Astrocyte (in vitro differentiated cells and primary cell): ENCODE data around the gene CAPN5. TPM values are rescaled to one million over a fixed set of nuclear protein-coding genes. Genes with fewer than 3 reads are reported as not detected.

Experiments used
- DNase-seq: peaks from one replicate; pipeline ENCODE4 v3.0.0-alpha.2; 2010; ENCODE audit warnings: low read depth
- FAIRE-seq: peaks from 2 replicates; lab custom pipeline; 2011; peaks lifted over from hg19 to GRCh38; lab: Jason Lieb, UNC
- H2AFZ ChIP-seq: 2 replicates; pipeline ENCODE4 v1.6.0; 2012; ENCODE audit warnings: low read depth, low read length, inconsistent platforms
- H3K27ac ChIP-seq: 2 replicates; pipeline ENCODE4 v1.5.1; 2011; ENCODE audit warnings: low read depth, low read length, inconsistent platforms
- H3K27me3 ChIP-seq: 2 replicates; pipeline ENCODE4 v1.6.0; 2011; ENCODE audit warnings: low read length, inconsistent platforms; ENCODE audit not compliant: insufficient read depth
- H3K36me3 ChIP-seq: 2 replicates; pipeline ENCODE4 v1.5.1; 2011; ENCODE audit warnings: low read length, inconsistent platforms; ENCODE audit not compliant: insufficient read depth
- H3K4me1 ChIP-seq: 2 replicates; pipeline ENCODE4 v1.5.1; 2011; ENCODE audit warnings: low read length, inconsistent platforms; ENCODE audit not compliant: insufficient read depth
- H3K4me2 ChIP-seq: 2 replicates; pipeline ENCODE4 v1.6.0; 2012; ENCODE audit warnings: low read length, inconsistent platforms
- H3K4me3 ChIP-seq: 2 replicates; pipeline ENCODE4 v1.5.1; 2011; ENCODE audit warnings: low read depth, mild to moderate bottlenecking, low read length, inconsistent platforms; ENCODE audit not compliant: insufficient read depth
- H3K79me2 ChIP-seq: 2 replicates; pipeline ENCODE4 v1.6.0; 2012; ENCODE audit warnings: mild to moderate bottlenecking, low read length, inconsistent platforms; ENCODE audit not compliant: insufficient read depth
- H3K9ac ChIP-seq: 2 replicates; pipeline ENCODE4 v1.6.0; 2012; ENCODE audit warnings: mild to moderate bottlenecking, low read length, inconsistent platforms
- H3K9me3 ChIP-seq: 2 replicates; pipeline ENCODE4 v1.5.1; 2012; ENCODE audit warnings: low read depth, mild to moderate bottlenecking, low read length, inconsistent platforms; ENCODE audit not compliant: insufficient read depth
- H4K20me1 ChIP-seq: 2 replicates; pipeline ENCODE4 v1.6.0; 2012; ENCODE audit warnings: low read length, inconsistent platforms; ENCODE audit not compliant: insufficient read depth
- H3K27ac Mint-ChIP-seq: one replicate; pipeline ENCODE4 v1.8.0; 2021; ENCODE audit warnings: mild to moderate bottlenecking, mixed read lengths; ENCODE audit not compliant: unreplicated experiment
- H3K27me3 Mint-ChIP-seq: one replicate; pipeline ENCODE4 v1.8.0; 2021; ENCODE audit warnings: low read depth, mixed read lengths; ENCODE audit not compliant: unreplicated experiment
- H3K36me3 Mint-ChIP-seq: one replicate; pipeline ENCODE4 v1.8.0; 2021; ENCODE audit warnings: low read depth, mixed read lengths; ENCODE audit not compliant: unreplicated experiment
- H3K4me1 Mint-ChIP-seq: one replicate; pipeline ENCODE4 v1.8.0; 2021; ENCODE audit warnings: low read depth, mixed read lengths; ENCODE audit not compliant: unreplicated experiment
- H3K4me3 Mint-ChIP-seq: one replicate; pipeline ENCODE4 v1.8.0; 2021; ENCODE audit warnings: mild to moderate bottlenecking, moderate library complexity, mixed read lengths; ENCODE audit not compliant: unreplicated experiment
- H3K9me3 Mint-ChIP-seq: one replicate; pipeline ENCODE4 v1.8.0; 2021; ENCODE audit warnings: mild to moderate bottlenecking, mixed read lengths; ENCODE audit not compliant: unreplicated experiment
- EZH2 ChIP-seq: IDR thresholded peaks from 2 replicates; pipeline ENCODE4 v1.6.1; 2012; ENCODE audit warnings: mild to moderate bottlenecking, low read length, inconsistent platforms; ENCODE audit not compliant: insufficient read depth
- total RNA-seq: library from RNA; stranded (reverse); gene quantifications from 2 replicates; pipeline ENCODE4 v1.2.1, GENCODE V29; 2021
- TF ChIP-seq, protein P1 (sequence below): IDR thresholded peaks from 2 replicates; pipeline ENCODE4 v1.5.1; 2011; ENCODE audit warnings: low read depth, mild to moderate bottlenecking, inconsistent platforms, low read length, moderate library complexity; ENCODE audit not compliant: insufficient read depth

CAPN5 gene
- total RNA-seq, 1 donor from 2014 or later = 17.4 TPM

DNA sequence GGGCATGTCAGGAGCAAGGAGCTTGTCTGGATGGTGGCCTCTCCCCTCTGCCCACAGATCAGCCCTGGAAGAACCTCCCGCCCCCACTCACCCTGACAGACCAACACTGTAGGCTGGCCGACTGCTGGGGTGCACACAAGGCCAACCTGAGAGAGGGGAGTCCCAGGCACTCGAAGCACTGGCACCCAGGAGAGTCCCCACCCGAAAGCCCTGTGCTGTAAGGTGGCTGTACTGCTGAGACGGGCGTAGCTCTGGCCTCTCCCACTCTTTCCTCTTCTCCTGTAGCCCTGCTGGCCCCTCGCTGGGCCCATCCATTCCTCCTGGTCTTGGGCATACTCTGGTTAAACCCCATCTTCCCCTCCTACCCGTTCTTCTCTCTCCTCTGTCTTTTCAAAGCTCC lies 101.0 kb downstream of the CAPN5 start:
- no peaks in the 10 kb centered on the region for H4K20me1 ChIP-seq
- H3K4me1 ChIP-seq = no peaks in the 10 kb centered on the region
- Mint-ChIP-seq H3K27me3 (peaks cover 37% of the 10 kb centered on the region), H3K36me3 (no peaks in the 10 kb centered on the region), H3K4me3 (no peak overlapping the region), H3K9me3 (no peaks in the 10 kb centered on the region), H3K27ac (no peak overlapping the region), H3K4me1 (peaks cover 8% of the 10 kb centered on the region)
- DNase-seq (no peak), FAIRE-seq (no peak)
- H3K79me2 ChIP-seq = no peaks in the 10 kb centered on the region
- no peak overlapping the region for H2AFZ ChIP-seq
- H3K4me3 ChIP-seq = no peak overlapping the region
- H3K4me2 ChIP-seq = no peak overlapping the region
- H3K9ac ChIP-seq = no peak overlapping the region
- H3K27me3 ChIP-seq = peaks cover 4% of the 10 kb centered on the region
- H3K9me3 ChIP-seq = no peaks in the 10 kb centered on the region
- no peak overlapping the region for H3K27ac ChIP-seq
- TF ChIP-seq, protein P1, sequence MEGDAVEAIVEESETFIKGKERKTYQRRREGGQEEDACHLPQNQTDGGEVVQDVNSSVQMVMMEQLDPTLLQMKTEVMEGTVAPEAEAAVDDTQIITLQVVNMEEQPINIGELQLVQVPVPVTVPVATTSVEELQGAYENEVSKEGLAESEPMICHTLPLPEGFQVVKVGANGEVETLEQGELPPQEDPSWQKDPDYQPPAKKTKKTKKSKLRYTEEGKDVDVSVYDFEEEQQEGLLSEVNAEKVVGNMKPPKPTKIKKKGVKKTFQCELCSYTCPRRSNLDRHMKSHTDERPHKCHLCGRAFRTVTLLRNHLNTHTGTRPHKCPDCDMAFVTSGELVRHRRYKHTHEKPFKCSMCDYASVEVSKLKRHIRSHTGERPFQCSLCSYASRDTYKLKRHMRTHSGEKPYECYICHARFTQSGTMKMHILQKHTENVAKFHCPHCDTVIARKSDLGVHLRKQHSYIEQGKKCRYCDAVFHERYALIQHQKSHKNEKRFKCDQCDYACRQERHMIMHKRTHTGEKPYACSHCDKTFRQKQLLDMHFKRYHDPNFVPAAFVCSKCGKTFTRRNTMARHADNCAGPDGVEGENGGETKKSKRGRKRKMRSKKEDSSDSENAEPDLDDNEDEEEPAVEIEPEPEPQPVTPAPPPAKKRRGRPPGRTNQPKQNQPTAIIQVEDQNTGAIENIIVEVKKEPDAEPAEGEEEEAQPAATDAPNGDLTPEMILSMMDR = no peak
- no peak for TF ChIP-seq EZH2
- H3K36me3 ChIP-seq = no peaks in the 10 kb centered on the region

DNA sequence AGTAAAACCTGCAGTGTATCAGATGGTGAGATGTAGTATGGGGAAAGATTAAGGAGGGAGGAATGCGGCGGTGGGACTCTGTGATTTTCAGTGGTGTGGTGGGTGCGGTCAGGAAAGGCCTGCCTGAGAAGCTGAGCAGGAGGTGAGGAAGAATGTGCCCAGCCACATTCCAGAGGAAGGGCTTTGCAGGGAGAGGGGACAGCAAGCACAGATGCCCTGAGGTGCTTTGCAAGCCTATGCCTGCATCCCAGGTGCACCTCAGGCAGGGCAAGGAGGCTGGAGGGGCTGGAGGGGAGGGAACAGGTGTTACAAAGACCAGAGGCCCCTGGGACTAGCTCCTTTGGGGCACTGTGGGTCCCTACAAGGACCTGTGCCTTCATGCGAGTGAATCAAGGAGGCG lies 103.3 kb downstream of the CAPN5 start:
- FAIRE-seq = no peak
- H3K4me3 ChIP-seq = no peak overlapping the region
- no peaks in the 10 kb centered on the region for H4K20me1 ChIP-seq
- no peaks in the 10 kb centered on the region for H3K4me1 ChIP-seq
- no peak overlapping the region for H3K27ac ChIP-seq
- Mint-ChIP-seq H3K27ac (no peak overlapping the region), H3K4me3 (no peak overlapping the region), H3K9me3 (no peaks in the 10 kb centered on the region), H3K4me1 (peaks cover 8% of the 10 kb centered on the region), H3K36me3 (no peaks in the 10 kb centered on the region), H3K27me3 (peaks cover 32% of the 10 kb centered on the region)
- H3K9ac ChIP-seq = no peak overlapping the region
- no peak overlapping the region for H3K4me2 ChIP-seq
- H2AFZ ChIP-seq = no peak overlapping the region
- TF ChIP-seq, protein P1 = no peak
- no peak for TF ChIP-seq EZH2
- H3K36me3 ChIP-seq = no peaks in the 10 kb centered on the region
- no peaks in the 10 kb centered on the region for H3K27me3 ChIP-seq
- H3K9me3 ChIP-seq = no peaks in the 10 kb centered on the region
- no peak for DNase-seq
- no peaks in the 10 kb centered on the region for H3K79me2 ChIP-seq

DNA sequence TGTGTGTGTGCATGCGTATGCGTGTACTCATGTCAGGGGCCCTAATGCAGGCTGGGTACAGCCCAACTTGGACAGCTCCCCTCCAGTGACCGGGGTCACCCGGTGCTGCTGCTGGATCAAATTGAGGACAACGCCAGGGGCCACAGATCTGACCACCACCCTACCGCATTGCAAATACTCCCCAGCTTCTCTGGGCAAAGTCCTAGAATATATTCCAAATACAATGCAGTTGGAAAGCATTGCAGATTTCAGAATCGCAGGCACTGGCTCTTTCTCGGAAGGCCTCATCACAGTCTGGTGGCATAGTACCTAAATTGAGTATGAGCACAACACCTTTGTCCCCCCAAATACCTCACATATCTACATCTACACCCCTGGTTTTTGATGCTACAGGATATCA lies 104.5 kb downstream of the CAPN5 start:
- H3K4me1 ChIP-seq = no peaks in the 10 kb centered on the region
- H3K27me3 ChIP-seq = no peaks in the 10 kb centered on the region
- H3K36me3 Mint-ChIP-seq = peaks cover 2% of the 10 kb centered on the region
- no peak overlapping the region for H3K27ac ChIP-seq
- no peak overlapping the region for H3K4me3 Mint-ChIP-seq
- no peak for FAIRE-seq
- H2AFZ ChIP-seq = no peak overlapping the region
- H3K9me3 ChIP-seq = no peaks in the 10 kb centered on the region
- no peak overlapping the region for H3K27ac Mint-ChIP-seq
- H3K4me3 ChIP-seq = no peak overlapping the region
- H3K27me3 Mint-ChIP-seq = peaks cover 24% of the 10 kb centered on the region
- no peaks in the 10 kb centered on the region for H3K9me3 Mint-ChIP-seq
- no peak for DNase-seq
- no peaks in the 10 kb centered on the region for H3K79me2 ChIP-seq
- no peaks in the 10 kb centered on the region for H4K20me1 ChIP-seq
- no peak overlapping the region for H3K4me2 ChIP-seq
- no peaks in the 10 kb centered on the region for H3K36me3 ChIP-seq
- peaks cover 8% of the 10 kb centered on the region for H3K4me1 Mint-ChIP-seq
- no peak for TF ChIP-seq EZH2
- TF ChIP-seq, protein P1 = no peak
- H3K9ac ChIP-seq = no peak overlapping the region
